Activated CD8-positive, alpha-beta T cell treated with anti-CD3 and anti-CD28 coated beads, Interleukin-2, amount 10 ng/mL, durations not matched to agents 7 days and 5 days (primary cell): ENCODE results near the gene NOP9. TPM values are rescaled to one million over a fixed set of nuclear protein-coding genes. Genes with fewer than 3 reads are reported as not detected.

Experiments used
- ATAC-seq: fragments of 150-1000 bp; cut with Tn5 transposase; one replicate; pipeline ENCODE4 v1.10.0; 2021; ENCODE audit warnings: moderate library complexity
- CTCF ChIA-PET: fragments of 350-600 bp; sonication (Branson Sonifier 250); formaldehyde crosslinking; loops from one replicate; lab custom pipeline; 2021; ENCODE audit warnings: antibody characterized with exemption; lab: Charles Lee
- POLR2A ChIA-PET: fragments of 350-600 bp; sonication (Branson Sonifier 250); formaldehyde crosslinking; loops from one replicate; lab custom pipeline; 2021; ENCODE audit warnings: antibody characterized with exemption; lab: Charles Lee
- DNase-seq: peaks from one replicate; pipeline ENCODE4 v3.0.0-alpha.2; 2020
- H3K27ac Mint-ChIP-seq: one replicate; pipeline ENCODE4 v1.8.0; 2021; ENCODE audit warnings: mild to moderate bottlenecking, mixed read lengths
- H3K27me3 Mint-ChIP-seq: one replicate; pipeline ENCODE4 v1.8.0; 2021; ENCODE audit warnings: low read depth, mixed read lengths
- H3K36me3 Mint-ChIP-seq: one replicate; pipeline ENCODE4 v1.8.0; 2021; ENCODE audit warnings: low read depth, mixed read lengths
- H3K4me1 Mint-ChIP-seq: one replicate; pipeline ENCODE4 v1.8.0; 2021; ENCODE audit warnings: low read depth, mixed read lengths
- H3K4me3 Mint-ChIP-seq: one replicate; pipeline ENCODE4 v1.8.0; 2021; ENCODE audit warnings: mild to moderate bottlenecking, mixed read lengths
- H3K9me3 Mint-ChIP-seq: one replicate; pipeline ENCODE4 v1.8.0; 2022; ENCODE audit warnings: mixed read lengths; ENCODE audit not compliant: insufficient read depth
- total RNA-seq, 2 experiments: library from RNA; stranded (reverse); gene quantifications; one replicate each; pipeline ENCODE4 v1.2.3, GENCODE V29; 2021

NOP9 gene
- total RNA-seq, 2 experiments from 2014 or later: 35.2 to 36.7 TPM

DNA sequence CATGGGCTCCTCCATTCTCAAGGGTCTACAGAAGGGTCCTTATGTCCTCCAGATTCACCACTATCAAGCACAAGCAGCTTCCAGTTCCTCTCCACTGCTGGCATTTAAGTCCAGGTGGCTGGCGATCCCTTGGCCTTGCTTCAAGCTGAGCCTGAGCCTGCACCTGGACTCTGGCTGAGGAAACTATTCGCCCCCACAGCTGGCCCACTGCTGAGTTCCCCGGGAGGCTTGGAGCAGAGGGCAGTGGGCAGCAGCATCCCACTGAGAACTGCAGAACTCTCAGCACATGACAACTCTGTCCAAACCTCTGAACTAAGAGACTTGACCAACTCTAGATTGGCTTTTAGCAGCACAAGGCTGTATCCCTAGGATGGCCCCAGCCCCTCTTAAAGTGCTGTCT lies 16.9 kb upstream of the NOP9 start:
- ATAC-seq: no peak
- Mint-ChIP-seq H3K9me3 (no peaks in the 10 kb centered on the region), H3K4me3 (no peak overlapping the region), H3K27ac (no peak overlapping the region), H3K36me3 (peaks cover under 1% of the 10 kb centered on the region), H3K27me3 (no peaks in the 10 kb centered on the region), H3K4me1 (peaks cover 25% of the 10 kb centered on the region)
- CTCF ChIA-PET: interaction anchor here (1.1 to 8.4 kb wide), 6 partner anchors 12 to 51 kb away, joined by 3 to 57 read pairs (median 22); partner anchors contain the start of genes CIDEB, LTB4R, LTB4R2 and RABGGTA
- POLR2A ChIA-PET: interaction anchor here (1.0 to 1.7 kb wide), 4 partner anchors 7 to 36 kb away, joined by 3 to 4 read pairs (median 3); no protein-coding TSS in a partner anchor
- DNase-seq: no peak

DNA sequence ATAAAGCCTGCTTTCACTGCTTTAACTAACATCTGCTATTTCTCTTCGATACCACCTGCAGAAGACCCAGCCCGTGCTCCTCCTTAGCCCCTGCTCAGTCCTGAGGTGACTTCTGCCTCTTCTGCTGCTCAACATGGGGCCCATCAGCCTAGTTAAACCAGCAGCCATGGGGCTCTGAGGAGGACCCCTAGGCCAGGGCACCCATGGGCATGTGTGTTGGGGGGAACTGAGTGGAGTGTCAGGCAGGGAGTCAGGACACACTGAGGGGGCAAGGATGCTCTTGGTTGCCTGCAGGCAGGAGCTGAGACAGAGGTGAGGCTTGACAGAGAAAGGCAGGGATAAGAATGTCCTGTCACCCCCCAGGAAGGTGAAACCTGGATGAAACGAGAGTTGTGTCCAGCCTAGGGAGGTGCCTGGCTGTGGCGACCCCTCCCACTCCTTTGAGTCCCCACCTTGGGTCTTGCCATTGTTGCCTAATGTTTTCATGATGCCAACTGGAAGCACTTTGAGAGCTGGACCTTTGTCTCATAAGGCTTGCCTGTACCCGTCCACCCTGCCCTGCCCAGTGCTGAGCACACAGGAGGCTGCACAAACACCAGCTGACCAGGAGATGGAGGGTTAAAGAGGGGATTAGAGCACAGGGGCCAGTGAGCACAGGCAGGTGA lies 15.7 kb upstream of the NOP9 start:
- DNase-seq: no peak
- peaks cover 4% of the 10 kb centered on the region for H3K36me3 Mint-ChIP-seq
- no peak overlapping the region for H3K4me3 Mint-ChIP-seq
- ATAC-seq: no peak
- no peaks in the 10 kb centered on the region for H3K27me3 Mint-ChIP-seq
- no peaks in the 10 kb centered on the region for H3K9me3 Mint-ChIP-seq
- H3K27ac Mint-ChIP-seq: no peak overlapping the region
- H3K4me1 Mint-ChIP-seq: peaks cover 18% of the 10 kb centered on the region
- POLR2A ChIA-PET: interaction anchor here (0.7 to 1.0 kb wide), 3 partner anchors 13 to 113 kb away, joined by 3 read pairs; no protein-coding TSS in a partner anchor
- CTCF ChIA-PET: interaction anchor here (1.9 to 8.4 kb wide), 4 partner anchors 13 to 41 kb away, joined by 9 to 55 read pairs (median 22); partner anchors contain the start of genes RABGGTA and TINF2

DNA sequence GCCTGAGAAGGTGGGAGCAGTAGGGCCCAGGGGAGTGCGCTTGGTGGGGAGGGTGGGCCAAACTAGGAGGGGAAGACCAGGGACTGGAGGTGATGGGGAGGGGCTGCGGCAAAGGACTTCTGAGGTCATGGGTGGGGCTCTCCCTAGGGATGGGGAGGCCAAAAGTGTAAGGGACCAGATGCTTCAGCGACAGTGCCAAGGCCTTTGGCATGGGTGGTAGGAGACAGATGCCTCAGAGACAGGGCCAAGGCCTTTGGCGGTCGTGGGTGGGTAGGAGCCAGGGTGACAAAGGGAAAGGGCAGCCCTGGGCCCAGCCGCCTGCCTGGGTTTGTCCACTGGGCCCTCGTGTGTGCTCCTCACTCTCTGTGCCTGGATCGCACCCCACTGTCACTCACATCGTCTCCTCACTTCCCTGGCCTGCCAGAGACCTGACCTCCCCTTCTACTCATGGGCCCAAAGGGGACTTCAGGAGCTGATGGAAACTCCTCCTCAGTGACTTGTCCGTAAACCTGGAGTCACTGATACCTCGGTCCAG lies 15.1 kb upstream of the NOP9 start:
- Mint-ChIP-seq H3K36me3 (peaks cover 9% of the 10 kb centered on the region), H3K27ac (no peak overlapping the region), H3K4me3 (no peak overlapping the region), H3K4me1 (peaks cover 16% of the 10 kb centered on the region), H3K9me3 (no peaks in the 10 kb centered on the region), H3K27me3 (no peaks in the 10 kb centered on the region)
- ChIA-PET CTCF (interaction anchor here (1.9 to 8.4 kb wide), 3 partner anchors 13 to 42 kb away, joined by 9 to 55 read pairs (median 17); partner anchors contain the start of gene TINF2), POLR2A (no interaction called here)
- DNase-seq (no peak), ATAC-seq (no peak)

DNA sequence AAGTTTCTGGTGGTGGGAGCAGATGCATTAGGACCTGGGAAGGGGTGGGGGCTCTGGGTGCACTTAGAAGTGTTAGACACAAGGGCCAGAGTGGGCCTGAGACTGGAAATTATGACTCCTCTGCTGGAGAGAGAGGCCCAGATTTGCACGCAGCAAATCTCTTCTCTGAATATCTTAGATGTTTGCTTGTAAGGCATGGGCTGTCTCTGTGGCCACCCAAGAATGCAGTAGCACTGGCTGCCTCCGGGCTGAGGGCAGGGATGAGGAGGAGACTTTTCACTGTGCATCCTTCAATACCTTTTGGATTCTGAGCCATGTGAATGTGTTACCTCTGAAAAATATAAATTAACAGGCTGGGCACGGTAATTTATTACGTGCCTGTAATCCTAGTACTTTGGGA lies 14.3 kb upstream of the NOP9 start:
- Mint-ChIP-seq H3K27ac (no peak overlapping the region), H3K9me3 (no peaks in the 10 kb centered on the region), H3K27me3 (no peaks in the 10 kb centered on the region), H3K4me1 (peaks cover 19% of the 10 kb centered on the region), H3K36me3 (peaks cover 17% of the 10 kb centered on the region), H3K4me3 (no peak overlapping the region)
- CTCF ChIA-PET: no interaction called here
- ATAC-seq (no peak), DNase-seq (no peak)
- POLR2A ChIA-PET: no interaction called here

DNA sequence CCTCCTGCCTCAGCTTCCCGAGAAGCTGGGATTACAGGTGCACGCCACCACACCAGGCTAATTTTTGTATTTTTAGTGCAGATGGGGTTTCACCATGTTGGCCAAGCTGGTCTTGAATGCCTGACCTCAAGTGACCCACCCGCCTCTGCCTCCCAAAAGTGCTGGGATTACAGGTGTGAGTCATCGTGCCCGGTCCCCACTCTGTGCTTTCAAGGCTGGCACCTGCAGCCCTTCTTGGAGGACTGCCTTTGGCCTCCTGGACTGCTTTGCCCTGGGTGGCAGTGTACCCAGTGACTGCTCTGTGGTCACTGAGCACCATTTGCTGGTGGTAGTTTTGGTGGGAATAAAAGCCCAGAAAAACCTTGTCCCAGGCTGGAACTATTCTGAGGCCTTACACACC lies 12.7 kb upstream of the NOP9 start:
- Mint-ChIP-seq H3K27me3 (no peaks in the 10 kb centered on the region), H3K36me3 (peaks cover 32% of the 10 kb centered on the region), H3K9me3 (no peaks in the 10 kb centered on the region), H3K27ac (no peak overlapping the region), H3K4me1 (peaks cover 28% of the 10 kb centered on the region), H3K4me3 (no peak overlapping the region)
- POLR2A ChIA-PET: no interaction called here
- ATAC-seq (no peak), DNase-seq (no peak)
- CTCF ChIA-PET: interaction anchor here (1.5 kb wide), 1 partner anchor 10 kb away, joined by 5 read pairs; no protein-coding TSS in a partner anchor

- peak; percentile 84 for ATAC-seq
- POLR2A ChIA-PET: interaction anchor here (0.8 to 2.8 kb wide), 7 partner anchors 8 to 142 kb away, joined by 3 to 12 read pairs (median 5); partner anchors contain the start of genes RABGGTA and TINF2
- CTCF ChIA-PET: interaction anchor here (1.1 to 26.4 kb wide), 10 partner anchors 10 to 142 kb away, joined by 4 to 801 read pairs (median 8); partner anchors contain the start of genes CIDEB, GMPR2, LTB4R and LTB4R2
- no peaks in the 10 kb centered on the region for H3K27me3 Mint-ChIP-seq
- H3K36me3 Mint-ChIP-seq: peaks cover 51% of the 10 kb centered on the region
- H3K9me3 Mint-ChIP-seq: no peaks in the 10 kb centered on the region
- peak; percentile 68 for DNase-seq
- H3K4me3 Mint-ChIP-seq: no peak overlapping the region
- peaks cover 28% of the 10 kb centered on the region for H3K4me1 Mint-ChIP-seq
- H3K27ac Mint-ChIP-seq: no peak overlapping the region
Observed at GRCh38 chr14:24289649-24290280, 9.9 kb upstream of the NOP9 start.

- no peak overlapping the region for H3K27ac Mint-ChIP-seq
- POLR2A ChIA-PET: interaction anchor here (0.9 to 2.8 kb wide), 7 partner anchors 9 to 141 kb away, joined by 3 to 12 read pairs (median 4); partner anchors contain the start of genes CHMP4A and TINF2
- CTCF ChIA-PET: interaction anchor here (0.6 to 26.4 kb wide), 13 partner anchors 8 to 141 kb away, joined by 3 to 801 read pairs (median 5); partner anchors contain the start of genes CIDEB, GMPR2, LTB4R and LTB4R2
- H3K36me3 Mint-ChIP-seq: peaks cover 57% of the 10 kb centered on the region
- H3K4me1 Mint-ChIP-seq: peaks cover 28% of the 10 kb centered on the region
- H3K4me3 Mint-ChIP-seq: no peak overlapping the region
- no peaks in the 10 kb centered on the region for H3K27me3 Mint-ChIP-seq
- no peak for DNase-seq
- no peaks in the 10 kb centered on the region for H3K9me3 Mint-ChIP-seq
- no peak for ATAC-seq
Observed at GRCh38 chr14:24290746-24291145, 8.9 kb upstream of the NOP9 start.

GRCh38 chr14:24291446-24292117 lies 8.1 kb upstream of the NOP9 start:
- ChIA-PET POLR2A (interaction anchor here (0.9 kb wide), 1 partner anchor 78 kb away, joined by 4 read pairs; the partner anchor contains the start of gene CHMP4A), CTCF (interaction anchor here (0.5 to 26.4 kb wide), 8 partner anchors 12 to 140 kb away, joined by 3 to 801 read pairs (median 4); partner anchors contain the start of genes GMPR2, NEDD8, RABGGTA and TINF2)
- Mint-ChIP-seq H3K27ac (no peak overlapping the region), H3K36me3 (peaks cover 66% of the 10 kb centered on the region), H3K27me3 (no peaks in the 10 kb centered on the region), H3K4me3 (no peak overlapping the region), H3K9me3 (no peaks in the 10 kb centered on the region), H3K4me1 (peaks cover 37% of the 10 kb centered on the region)
- DNase-seq (no peak), ATAC-seq (no peak)

DNA sequence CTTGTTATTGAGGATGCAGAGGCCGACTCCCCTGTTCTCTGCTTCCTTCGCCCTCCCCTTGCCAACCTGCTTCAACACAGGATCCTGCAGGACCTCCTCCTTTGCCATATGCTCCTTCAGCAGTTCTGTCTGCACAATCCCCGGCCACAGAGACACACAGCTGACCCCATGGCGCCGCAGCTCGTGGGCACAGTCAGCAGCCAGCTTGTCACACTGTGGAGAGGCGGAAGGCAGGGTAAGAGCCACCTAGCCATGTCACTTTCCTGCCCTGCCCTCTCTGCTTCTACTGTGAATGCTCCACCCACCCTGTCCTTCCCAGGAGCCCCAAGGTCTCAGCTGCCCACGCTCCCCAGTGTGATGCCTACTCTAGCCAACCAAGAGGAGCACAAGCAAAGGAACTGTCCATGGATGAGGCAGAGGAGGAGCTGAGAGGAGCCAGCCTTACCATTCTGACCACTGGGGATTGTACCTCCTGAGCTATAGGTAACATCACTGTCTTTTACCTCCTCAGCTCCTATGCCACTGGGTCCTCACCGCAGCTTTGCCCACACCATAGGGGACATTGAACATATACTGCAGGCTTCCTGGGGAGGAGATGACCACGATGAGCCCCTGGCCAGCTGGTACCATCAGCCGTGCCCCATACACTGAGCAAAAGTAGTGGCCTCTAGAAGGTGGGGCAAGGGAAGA lies 7.4 kb upstream of the NOP9 start:
- CTCF ChIA-PET: interaction anchor here (1.2 to 26.4 kb wide), 8 partner anchors 13 to 139 kb away, joined by 3 to 801 read pairs (median 6); partner anchors contain the start of genes GMPR2, NEDD8, RABGGTA and TINF2
- Mint-ChIP-seq H3K4me3 (no peak overlapping the region), H3K36me3 (peaks cover 68% of the 10 kb centered on the region), H3K27me3 (no peaks in the 10 kb centered on the region), H3K4me1 (peaks cover 44% of the 10 kb centered on the region), H3K27ac (no peak overlapping the region), H3K9me3 (no peaks in the 10 kb centered on the region)
- POLR2A ChIA-PET: interaction anchor here (1.0 kb wide), 1 partner anchor 20 kb away, joined by 3 read pairs; the partner anchor contains the start of gene RABGGTA
- no peak for DNase-seq
- ATAC-seq: no peak

DNA sequence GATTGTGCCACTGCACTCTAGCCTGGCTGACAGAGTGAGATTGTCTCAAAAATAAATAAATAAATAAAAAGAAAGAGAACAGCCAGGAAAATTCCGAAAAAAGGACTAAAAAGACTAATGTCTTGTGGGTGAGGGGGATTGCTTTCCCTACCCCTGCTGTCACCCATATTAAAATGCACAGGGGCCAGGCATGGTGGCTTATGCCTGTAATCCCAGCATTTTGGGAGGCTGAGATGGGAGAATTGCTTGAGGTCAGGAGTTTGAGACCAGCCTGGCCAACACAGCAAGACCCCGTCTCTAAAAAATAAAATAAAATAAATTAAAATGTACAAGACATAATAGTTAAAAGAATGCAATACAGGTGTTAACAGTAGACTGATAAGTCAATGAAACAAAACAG lies 6.1 kb upstream of the NOP9 start:
- DNase-seq (no peak), ATAC-seq (no peak)
- H3K9me3 Mint-ChIP-seq: no peaks in the 10 kb centered on the region
- peaks cover 46% of the 10 kb centered on the region for H3K4me1 Mint-ChIP-seq
- CTCF ChIA-PET: interaction anchor here (0.9 to 26.4 kb wide), 6 partner anchors 14 to 51 kb away, joined by 3 to 801 read pairs (median 8); partner anchors contain the start of genes GMPR2, NEDD8, RABGGTA and TINF2
- no peak overlapping the region for H3K27ac Mint-ChIP-seq
- peaks cover 63% of the 10 kb centered on the region for H3K36me3 Mint-ChIP-seq
- no peaks in the 10 kb centered on the region for H3K27me3 Mint-ChIP-seq
- POLR2A ChIA-PET: no interaction called here
- no peak overlapping the region for H3K4me3 Mint-ChIP-seq
